SK-N-SH (cell line): Measurements from ENCODE around the gene ZNF768. TPM values are rescaled to one million over a fixed set of nuclear protein-coding genes. Genes with fewer than 3 reads are reported as not detected.

Experiments used
- CTCF ChIA-PET: fragments of 300-600, 350-600 bp; formaldehyde crosslinking; extraction: SDS; loops from one replicate; lab custom pipeline; 2021; lab: Yijun Ruan, JAX
- POLR2A ChIA-PET: fragments of 350-600 bp; sonication (Branson Sonifier 250); formaldehyde crosslinking; extraction: SDS; loops from one replicate; lab custom pipeline; 2020; ENCODE audit warnings: antibody characterized with exemption, inconsistent platforms; lab: Yijun Ruan, JAX
- DNase-seq: peaks from one replicate; pipeline ENCODE4 v3.0.0; 2012
- H2AFZ ChIP-seq: fragments of 200-600 bp; sonication (generic); 2 replicates; pipeline ENCODE4 v1.8.1; 2016; ENCODE audit warnings: antibody characterized with exemption, mild to moderate bottlenecking, low read depth
- H3F3A ChIP-seq: fragments of 200-600 bp; sonication (generic); replicated peaks from 2 replicates; pipeline ENCODE3; 2016; ENCODE audit warnings: antibody characterized with exemption, mild to moderate bottlenecking; ENCODE audit not compliant: insufficient read depth
- H3K27ac ChIP-seq, 2 experiments: fragments of 200-500 bp in 1 of 2; fragments of 200-600 bp in 1 of 2; sonication (Bioruptor generic) in 1 of 2; sonication (generic), shearing (Covaris generic) in 1 of 2; 2 replicates each; pipeline versions ENCODE4 v1.5.1 to v1.6.1; 2014 to 2016; ENCODE audit warnings: low read depth in 2 of 2, inconsistent platforms in 1 of 2, low read length in 1 of 2, mild to moderate bottlenecking in 1 of 2, mixed read lengths in 1 of 2
- H3K27me3 ChIP-seq: fragments of 200-600 bp; sonication (generic), shearing (Covaris generic); 2 replicates; pipeline ENCODE4 v1.6.1; 2016; ENCODE audit warnings: mixed run types; ENCODE audit not compliant: insufficient read depth
- H3K36me3 ChIP-seq, 2 experiments: fragments of 200-500 bp in 1 of 2; fragments of 200-600 bp in 1 of 2; sonication (Bioruptor generic) in 1 of 2; sonication (generic) in 1 of 2; replicated peaks in 1 of 2; 2 replicates each; pipeline versions ENCODE3 to v1.5.1; 2014 to 2016; ENCODE audit warnings: low read length in 1 of 2, mild to moderate bottlenecking in 1 of 2; ENCODE audit not compliant: insufficient read depth in 2 of 2, control insufficient read depth in 1 of 2
- H3K4me1 ChIP-seq, 2 experiments: fragments of 200-500 bp in 1 of 2; fragments of 200-600 bp in 1 of 2; sonication (Bioruptor generic) in 1 of 2; sonication (generic), shearing (Covaris generic) in 1 of 2; 2 replicates each; pipeline versions ENCODE4 v1.5.1 to v1.6.1; 2014 to 2016; ENCODE audit warnings: low read depth in 1 of 2, low read length in 1 of 2, mixed run types in 1 of 2; ENCODE audit not compliant: insufficient read depth in 2 of 2, control insufficient read depth in 1 of 2
- H3K4me2 ChIP-seq: fragments of 200-600 bp; sonication (generic), shearing (Covaris generic); 2 replicates; pipeline ENCODE4 v1.6.1; 2017; ENCODE audit warnings: mixed run types
- H3K4me3 ChIP-seq, 2 experiments: fragments of 200-500 bp in 1 of 2; fragments of 200-600 bp in 1 of 2; sonication (Bioruptor generic) in 1 of 2; sonication (generic), shearing (Covaris generic) in 1 of 2; 2 replicates each; pipeline versions ENCODE4 v1.5.1 to v1.8.1; 2014 to 2016; ENCODE audit warnings: low read depth in 2 of 2, inconsistent platforms in 1 of 2, low read length in 1 of 2, mild to moderate bottlenecking in 1 of 2, mixed read lengths in 1 of 2, moderate library complexity in 1 of 2
- H3K79me2 ChIP-seq: fragments of 200-600 bp; sonication (generic); 2 replicates; pipeline ENCODE4 v1.8.1; 2017; ENCODE audit warnings: mild to moderate bottlenecking; ENCODE audit not compliant: insufficient read depth
- H3K9ac ChIP-seq: fragments of 200-600 bp; sonication (generic); 2 replicates; pipeline ENCODE4 v1.6.1; 2017; ENCODE audit warnings: mixed run types
- H3K9me2 ChIP-seq: fragments of 200-600 bp; sonication (generic); 2 replicates; pipeline ENCODE4 v1.6.1; 2017; ENCODE audit warnings: mixed run types
- H3K9me3 ChIP-seq: fragments of 200-600 bp; sonication (generic); 2 replicates; pipeline ENCODE4 v1.6.1; 2017; ENCODE audit warnings: mixed run types, mild to moderate bottlenecking, moderate library complexity
- H4K20me1 ChIP-seq: fragments of 200-600 bp; sonication (generic); 2 replicates; pipeline ENCODE4 v1.6.1; 2017; ENCODE audit warnings: mild to moderate bottlenecking, mixed run types; ENCODE audit not compliant: insufficient read depth
- ELF1 ChIP-seq: IDR thresholded peaks from 2 replicates; pipeline ENCODE4 v1.4.0; 2012
- EZH2phosphoT487 ChIP-seq: fragments of 200-600 bp; sonication (generic); IDR thresholded peaks from 2 replicates; pipeline ENCODE4 v1.6.1; 2017; ENCODE audit warnings: low read depth, mixed run types, mild to moderate bottlenecking, antibody characterized with exemption, moderate library complexity, borderline replicate concordance
- FOSL2 ChIP-seq: IDR thresholded peaks from 2 replicates; pipeline ENCODE4 v1.4.0; 2012; ENCODE audit warnings: low read depth, mild to moderate bottlenecking, moderate library complexity, borderline replicate concordance
- FOXM1 ChIP-seq: IDR thresholded peaks from 2 replicates; pipeline ENCODE4 v1.4.0; 2012; ENCODE audit warnings: low read depth, mild to moderate bottlenecking
- GABPA ChIP-seq: IDR thresholded peaks from 2 replicates; pipeline ENCODE4 v1.4.0; 2012; ENCODE audit warnings: low read depth, mild to moderate bottlenecking
- IRF3 ChIP-seq: fragments of 150-350 bp; IDR thresholded peaks from 2 replicates; pipeline ENCODE4 v1.6.1; 2016; ENCODE audit warnings: mild to moderate bottlenecking, low read depth, low read length
- JUND ChIP-seq: IDR thresholded peaks from 2 replicates; pipeline ENCODE4 v1.4.0; 2012
- MEF2A ChIP-seq: IDR thresholded peaks from 2 replicates; pipeline ENCODE4 v1.4.0; 2012; ENCODE audit warnings: low read depth, borderline replicate concordance
- NFIC ChIP-seq: IDR thresholded peaks from 2 replicates; pipeline ENCODE4 v1.4.0; 2012; ENCODE audit warnings: borderline replicate concordance
- NRF1 ChIP-seq: IDR thresholded peaks from 2 replicates; pipeline ENCODE4 v1.6.1; 2012; ENCODE audit warnings: low read depth, mild to moderate bottlenecking, low read length
- PBX3 ChIP-seq: IDR thresholded peaks from 2 replicates; pipeline ENCODE4; 2012
- RCOR1 ChIP-seq: fragments of 150-350 bp; IDR thresholded peaks from 2 replicates; pipeline ENCODE4 v1.6.1; 2017; ENCODE audit warnings: antibody characterized with exemption, low read length
- REST ChIP-seq: IDR thresholded peaks from 2 replicates; pipeline ENCODE4 v1.6.1; 2012; ENCODE audit warnings: mild to moderate bottlenecking, low read depth, low read length, moderate library complexity
- RFX5 ChIP-seq: IDR thresholded peaks from 2 replicates; pipeline ENCODE4 v1.6.1; 2012; ENCODE audit warnings: mild to moderate bottlenecking, improper control_type of control experiment, low read length
- RXRA ChIP-seq: IDR thresholded peaks from 2 replicates; pipeline ENCODE4 v1.4.0; 2012; ENCODE audit warnings: low read depth, mild to moderate bottlenecking, borderline replicate concordance
- SIN3A ChIP-seq: IDR thresholded peaks from 2 replicates; pipeline ENCODE4 v1.6.1; 2012; ENCODE audit warnings: low read depth, mild to moderate bottlenecking, low read length, moderate library complexity, borderline replicate concordance
- SMC3 ChIP-seq: IDR thresholded peaks from 2 replicates; pipeline ENCODE4 v1.6.1; 2012; ENCODE audit warnings: low read depth, low read length, improper control_type of control experiment
- TAF1 ChIP-seq: IDR thresholded peaks from 2 replicates; pipeline ENCODE4 v1.6.1; 2012; ENCODE audit warnings: low read depth, mild to moderate bottlenecking, low read length, moderate library complexity, borderline replicate concordance
- TEAD4 ChIP-seq: IDR thresholded peaks from 2 replicates; pipeline ENCODE4 v1.4.0; 2012; ENCODE audit warnings: mild to moderate bottlenecking, borderline replicate concordance; ENCODE audit not compliant: insufficient read depth
- WGBS: methylation state at CpG from one replicate; pipeline ENCODE4 v1.1.6; 2017; ENCODE audit warnings: low lambda C conversion rate; 5-methylcytosine and 5-hydroxymethylcytosine counted together
- polyA plus RNA-seq, 3 experiments: library from polyadenylated mRNA; depleted of rRNA; stranded (reverse); fragments of >200 nt; gene quantifications; 2 replicates each; pipeline ENCODE4 v1.2.3, GENCODE V29; 2012

The ZNF768 gene
- polyA plus RNA-seq, 1 of the 3 experiments (the other 2 are of a cell fraction), result 26.0 TPM

- no peak for TF ChIP-seq PBX3
- TF ChIP-seq, all 33 proteins: peak for 0
Observed at GRCh38 chr16:30515275-30515674, 11.1 kb downstream of the ZNF768 start (continued).

- no peak overlapping the region for H2AFZ ChIP-seq
- H3K36me3 ChIP-seq, result no peaks in the 10 kb centered on the region
- no peaks in the 10 kb centered on the region for H3K27me3 ChIP-seq
- no peaks in the 10 kb centered on the region for H3K9me3 ChIP-seq
- 63% methylated on average over 3 of the region's 3 CpGs for WGBS
- H3K9ac ChIP-seq, result no peak overlapping the region
- H3K27ac ChIP-seq, result no peak overlapping the region
- no peaks in the 10 kb centered on the region for H3K79me2 ChIP-seq
- ChIA-PET POLR2A (no interaction called here), CTCF (interaction anchor here (0.7 to 1.3 kb wide), 2 partner anchors 16 to 62 kb away, joined by 4 to 5 read pairs; no protein-coding TSS in a partner anchor)
- no peak overlapping the region for H3K4me3 ChIP-seq
- DNase-seq, result no peak
- H4K20me1 ChIP-seq, result no peaks in the 10 kb centered on the region
- no peaks in the 10 kb centered on the region for H3K4me1 ChIP-seq
- no peaks in the 10 kb centered on the region for H3F3A ChIP-seq
- no peak overlapping the region for H3K4me2 ChIP-seq
- TF ChIP-seq RCOR1, result no peak
- TF ChIP-seq RFX5, result no peak
- TF ChIP-seq TEAD4, result no peak
- no peak for TF ChIP-seq FOSL2
- TF ChIP-seq SMC3, result no peak
- TF ChIP-seq SIN3A, result no peak
- no peak for TF ChIP-seq TAF1
- TF ChIP-seq RXRA, result no peak
- no peaks in the 10 kb centered on the region for H3K9me2 ChIP-seq
Observed at GRCh38 chr16:30511509-30511908, 14.9 kb downstream of the ZNF768 start.

GRCh38 chr16:30510376-30510938 lies 15.9 kb downstream of the ZNF768 start:
- ChIA-PET CTCF (interaction anchor here (0.6 to 1.3 kb wide), 3 partner anchors 17 to 61 kb away, joined by 4 to 5 read pairs (median 4); no protein-coding TSS in a partner anchor), POLR2A (no interaction called here)
- no peaks in the 10 kb centered on the region for H3K79me2 ChIP-seq
- H3K9ac ChIP-seq, result no peak overlapping the region
- no peaks in the 10 kb centered on the region for H3F3A ChIP-seq
- H3K4me1 ChIP-seq, result no peaks in the 10 kb centered on the region
- no peaks in the 10 kb centered on the region for H3K36me3 ChIP-seq
- no peak overlapping the region for H3K4me2 ChIP-seq
- H4K20me1 ChIP-seq, result no peaks in the 10 kb centered on the region
- WGBS, result 81% methylated on average over 3 of the region's 4 CpGs
- DNase-seq, result no peak
- H3K9me2 ChIP-seq, result no peaks in the 10 kb centered on the region
- H3K9me3 ChIP-seq, result no peaks in the 10 kb centered on the region
- no peak overlapping the region for H3K4me3 ChIP-seq
- no peak overlapping the region for H2AFZ ChIP-seq
- H3K27me3 ChIP-seq, result no peaks in the 10 kb centered on the region
- no peak overlapping the region for H3K27ac ChIP-seq
- no peak for TF ChIP-seq REST
- TF ChIP-seq RCOR1, result no peak
- TF ChIP-seq MEF2A, result no peak
- TF ChIP-seq NFIC, result no peak
- no peak for TF ChIP-seq RXRA
- no peak for TF ChIP-seq PBX3
- TF ChIP-seq GABPA, result no peak
- no peak for TF ChIP-seq NRF1
- TF ChIP-seq EZH2phosphoT487, result no peak
- no peak for TF ChIP-seq TAF1
- TF ChIP-seq FOSL2, result no peak
- no peak for TF ChIP-seq JUND
- TF ChIP-seq FOXM1, result no peak
- no peak for TF ChIP-seq ELF1
- no peak for TF ChIP-seq IRF3
